ENCODE data around the gene BMAL2.

The BMAL2 gene

GRCh38 chr12:27319848-27320247 lies 12.8 kb upstream of the BMAL2 start:
- no peak for DNase-seq (ENCODE audit: low spot score)

GRCh38 chr12:27324530-27324929 lies 8.1 kb upstream of the BMAL2 start:
- no peak for DNase-seq (ENCODE audit: low spot score)

- DNase-seq (ENCODE audit: low spot score): no peak
These were observed 1.8 kb upstream of the BMAL2 start for GRCh38 chr12:27330846-27331245.

GRCh38 chr12:27331291-27331926 lies 1.2 kb upstream of the BMAL2 start:
- DNase-seq (ENCODE audit: low spot score): peak; percentile 78

- DNase-seq (ENCODE audit: low spot score): no peak
These were observed 710 bp upstream of the BMAL2 start for GRCh38 chr12:27331927-27332324.

GRCh38 chr12:27332407-27332713 lies 276 bp upstream of the BMAL2 start:
- no peak for DNase-seq (ENCODE audit: low spot score)

- no peak for DNase-seq (ENCODE audit: low spot score)
These were observed 870 bp downstream of the BMAL2 start for GRCh38 chr12:27333403-27334009.

GRCh38 chr12:27334042-27334720 lies 1.5 kb downstream of the BMAL2 start:
- no peak for DNase-seq (ENCODE audit: low spot score)

GRCh38 chr12:27334721-27335082 lies 2.1 kb downstream of the BMAL2 start:
- DNase-seq (ENCODE audit: low spot score): no peak

GRCh38 chr12:27335364-27336281 lies 3.0 kb downstream of the BMAL2 start:
- no peak for DNase-seq (ENCODE audit: low spot score)

GRCh38 chr12:27336282-27336653 lies 3.6 kb downstream of the BMAL2 start:
- DNase-seq (ENCODE audit: low spot score): no peak

GRCh38 chr12:27337376-27337775 lies 4.7 kb downstream of the BMAL2 start:
- no peak for DNase-seq (ENCODE audit: low spot score)

GRCh38 chr12:27338473-27338872 lies 5.8 kb downstream of the BMAL2 start:
- no peak for DNase-seq (ENCODE audit: low spot score)

- no peak for DNase-seq (ENCODE audit: low spot score)
These were observed 8.3 kb downstream of the BMAL2 start for GRCh38 chr12:27340971-27341370.

GRCh38 chr12:27342536-27342935 lies 9.9 kb downstream of the BMAL2 start:
- no peak for DNase-seq (ENCODE audit: low spot score)

GRCh38 chr12:27343255-27344000 lies 10.8 kb downstream of the BMAL2 start:
- peak; percentile 79 for DNase-seq (ENCODE audit: low spot score)

- no peak for DNase-seq (ENCODE audit: low spot score)
These were observed 11.6 kb downstream of the BMAL2 start for GRCh38 chr12:27344246-27344645.

GRCh38 chr12:27344760-27345159 lies 12.1 kb downstream of the BMAL2 start:
- DNase-seq (ENCODE audit: low spot score): no peak

GRCh38 chr12:27345376-27345775 lies 12.7 kb downstream of the BMAL2 start:
- DNase-seq (ENCODE audit: low spot score): no peak

GRCh38 chr12:27347779-27348178 lies 15.1 kb downstream of the BMAL2 start:
- DNase-seq (ENCODE audit: low spot score): no peak

GRCh38 chr12:27351476-27351875 lies 18.8 kb downstream of the BMAL2 start:
- DNase-seq (ENCODE audit: low spot score): no peak

GRCh38 chr12:27355486-27355885 lies 22.9 kb downstream of the BMAL2 start:
- no peak for DNase-seq (ENCODE audit: low spot score)
